H9 (cell line): ENCODE data around the gene TREM2. TPM values are rescaled to one million over a fixed set of nuclear protein-coding genes. Genes with fewer than 3 reads are reported as not detected.

Experiments
- DNase-seq: peaks from one replicate; pipeline ENCODE4 v3.0.0-alpha.2; 2017
- H2AFZ ChIP-seq: one replicate; pipeline ENCODE4 v1.6.1; 2013; ENCODE audit warnings: mild to moderate bottlenecking, low read length, control low read depth, moderate library complexity
- H2AK5ac ChIP-seq: 2 replicates; pipeline ENCODE4 v1.6.1; 2013; ENCODE audit warnings: low read length, control low read depth, mixed read lengths; ENCODE audit not compliant: insufficient read length
- H2BK120ac ChIP-seq: one replicate; pipeline ENCODE4 v1.6.1; 2013; ENCODE audit warnings: low read depth, mild to moderate bottlenecking, low read length, control low read depth, inconsistent platforms; ENCODE audit not compliant: poor library complexity, severe bottlenecking
- H2BK12ac ChIP-seq: 2 replicates; pipeline ENCODE4 v1.6.1; 2013; ENCODE audit warnings: low read length, control low read depth, mixed read lengths, low read depth; ENCODE audit not compliant: insufficient read length
- H2BK15ac ChIP-seq: 2 replicates; pipeline ENCODE4 v1.6.1; 2013; ENCODE audit warnings: low read depth, low read length, control low read depth
- H2BK20ac ChIP-seq: one replicate; pipeline ENCODE4 v1.6.1; 2013; ENCODE audit warnings: low read depth, mild to moderate bottlenecking, low read length, control low read depth, inconsistent platforms; ENCODE audit not compliant: poor library complexity, severe bottlenecking
- H2BK5ac ChIP-seq: 2 replicates; pipeline ENCODE4 v1.6.1; 2013; ENCODE audit warnings: low read length, control low read depth, mixed read lengths; ENCODE audit not compliant: insufficient read length
- H3K14ac ChIP-seq: 2 replicates; pipeline ENCODE4 v1.6.1; 2013; ENCODE audit warnings: low read length, control low read depth; ENCODE audit not compliant: insufficient read depth
- H3K18ac ChIP-seq: 2 replicates; pipeline ENCODE4 v1.6.1; 2013; ENCODE audit warnings: low read depth, mild to moderate bottlenecking, mixed read lengths, low read length, control low read depth; ENCODE audit not compliant: insufficient read length
- H3K23ac ChIP-seq: 2 replicates; pipeline ENCODE4 v1.6.1; 2013; ENCODE audit warnings: low read length, control low read depth, mixed read lengths, low read depth; ENCODE audit not compliant: insufficient read length
- H3K23me2 ChIP-seq: 2 replicates; pipeline ENCODE4 v1.6.1; 2013; ENCODE audit warnings: low read depth, mild to moderate bottlenecking, mixed read lengths, low read length, control low read depth; ENCODE audit not compliant: insufficient read length, poor library complexity, severe bottlenecking
- H3K27ac ChIP-seq: 2 replicates; pipeline ENCODE4 v1.5.1; 2013; ENCODE audit warnings: low read length, control low read depth, mixed read lengths, low read depth; ENCODE audit not compliant: insufficient read length
- H3K27me3 ChIP-seq: 2 replicates; pipeline ENCODE4 v1.6.1; 2013; ENCODE audit warnings: low read length, control low read depth, inconsistent platforms; ENCODE audit not compliant: insufficient read depth
- H3K4ac ChIP-seq: 2 replicates; pipeline ENCODE4 v1.6.1; 2013; ENCODE audit warnings: low read depth, mild to moderate bottlenecking, control low read depth, inconsistent platforms, low read length, moderate library complexity
- H3K4me1 ChIP-seq: 2 replicates; pipeline ENCODE4 v1.6.1; 2013; ENCODE audit warnings: low read length, control low read depth, inconsistent platforms; ENCODE audit not compliant: insufficient read depth
- H3K4me2 ChIP-seq: 2 replicates; pipeline ENCODE4 v1.6.1; 2013; ENCODE audit warnings: low read length, control low read depth, mixed read lengths; ENCODE audit not compliant: insufficient read length, insufficient read depth
- H3K56ac ChIP-seq: 2 replicates; pipeline ENCODE4 v1.6.1; 2013; ENCODE audit warnings: low read depth, mild to moderate bottlenecking, mixed read lengths, low read length, control low read depth; ENCODE audit not compliant: insufficient read length
- H3K79me1 ChIP-seq: 2 replicates; pipeline ENCODE4 v1.6.1; 2013; ENCODE audit warnings: low read depth, mild to moderate bottlenecking, moderate library complexity, low read length, control low read depth, inconsistent platforms; ENCODE audit not compliant: insufficient read depth, poor library complexity, severe bottlenecking
- H3K79me2 ChIP-seq: 2 replicates; pipeline ENCODE4 v1.6.1; 2013; ENCODE audit warnings: low read length, control low read depth, inconsistent platforms; ENCODE audit not compliant: insufficient read depth
- H3K9ac ChIP-seq: 2 replicates; pipeline ENCODE4 v1.6.1; 2013; ENCODE audit warnings: low read length, control low read depth, mixed read lengths; ENCODE audit not compliant: insufficient read length; ENCODE audit errors: extremely low read depth
- H3K9me3 ChIP-seq: one replicate; pipeline ENCODE4 v1.6.1; 2013; ENCODE audit warnings: low read depth, low read length, inconsistent platforms; ENCODE audit not compliant: control insufficient read depth
- H3T11ph ChIP-seq: one replicate; pipeline ENCODE4 v1.6.1; 2013; ENCODE audit warnings: mild to moderate bottlenecking, low read length, control low read depth, inconsistent platforms
- H4K20me1 ChIP-seq: one replicate; pipeline ENCODE4 v1.6.1; 2013; ENCODE audit not compliant: control insufficient read depth, insufficient read length, insufficient read depth
- H4K5ac ChIP-seq: 2 replicates; pipeline ENCODE4 v1.6.1; 2013; ENCODE audit warnings: low read depth, mild to moderate bottlenecking, mixed read lengths, low read length, control low read depth; ENCODE audit not compliant: insufficient read length
- H4K8ac ChIP-seq: replicated peaks from 2 replicates; pipeline ENCODE4 v1.6.1; 2013; ENCODE audit warnings: low read length, control low read depth, mixed read lengths, low read depth; ENCODE audit not compliant: insufficient read length
- H4K91ac ChIP-seq: 2 replicates; pipeline ENCODE4 v1.6.1; 2013; ENCODE audit warnings: low read depth, mild to moderate bottlenecking, moderate library complexity, mixed read lengths, low read length, control low read depth; ENCODE audit not compliant: insufficient read length
- H3K27ac Mint-ChIP-seq, 3 experiments: 2 replicates in 2 of 3; 3 replicates in 1 of 3; pipeline ENCODE4 v1.8.0; 2020 to 2021; ENCODE audit warnings: mixed read lengths in 3 of 3, mild to moderate bottlenecking in 1 of 3, moderate library complexity in 1 of 3
- H3K27me3 Mint-ChIP-seq: 2 replicates; pipeline ENCODE4 v1.8.0; 2021; ENCODE audit warnings: low read depth, mild to moderate bottlenecking, moderate library complexity, mixed read lengths
- H3K36me3 Mint-ChIP-seq, 3 experiments: 2 replicates in 2 of 3; 3 replicates in 1 of 3; pipeline ENCODE4 v1.8.0; 2020 to 2021; ENCODE audit warnings: low read depth in 3 of 3, mixed read lengths in 3 of 3; ENCODE audit not compliant: insufficient read depth in 1 of 3
- H3K4me1 Mint-ChIP-seq, 2 experiments: 2 replicates each; pipeline ENCODE4 v1.8.0; 2020; ENCODE audit warnings: mixed read lengths in 2 of 2
- H3K4me3 Mint-ChIP-seq, 2 experiments: 2 replicates in 1 of 2; 3 replicates in 1 of 2; pipeline ENCODE4 v1.8.0; 2020 to 2021; ENCODE audit warnings: mild to moderate bottlenecking in 2 of 2, mixed read lengths in 2 of 2, moderate library complexity in 1 of 2
- H3K9me3 Mint-ChIP-seq, 2 experiments: 2 replicates in 1 of 2; 3 replicates in 1 of 2; pipeline ENCODE4 v1.8.0; 2020; ENCODE audit warnings: mild to moderate bottlenecking in 2 of 2, mixed read lengths in 2 of 2, moderate library complexity in 1 of 2
- CTCF ChIP-seq: fragments of 200-600 bp; sonication (generic); conservative IDR thresholded peaks from 3 replicates; pipeline ENCODE4 v1.8.0; 2021; ENCODE audit warnings: antibody characterized with exemption, mild to moderate bottlenecking
- WGBS: extraction: QIAGEN DNeasy Blood & Tissue Kit; methylation state at CpG from one replicate; pipeline ENCODE4 v1.1.7; 2013; ENCODE audit warnings: missing lambda C conversion rate, low lambda C conversion rate, mixed read lengths; ENCODE audit not compliant: insufficient read length; ENCODE audit errors: extremely low coverage; 5-methylcytosine and 5-hydroxymethylcytosine counted together
- total RNA-seq: library from RNA; stranded (reverse); gene quantifications from 2 replicates; pipeline ENCODE4 v1.2.1, GENCODE V29; 2021

Gene TREM2
- total RNA-seq, 1 experiment from 2014 or later, result 0.31 TPM

GRCh38 chr6:41164551-41165120 lies 1.7 kb upstream of the TREM2 start:
- Histone ChIP-seq H2BK12ac (no peak overlapping the region), H3K14ac (no peak overlapping the region), H2BK5ac (no peak overlapping the region), H3K23me2 (no peaks in the 10 kb centered on the region), H3T11ph (no peak overlapping the region), H2BK120ac (no peak overlapping the region), H2BK20ac (no peak overlapping the region), H3K27me3 (no peaks in the 10 kb centered on the region; the same call in 1 of the 2 replicates), H3K79me2 (no peaks in the 10 kb centered on the region), H4K8ac (no peak overlapping the region), H4K91ac (no peak overlapping the region), H3K23ac (no peak overlapping the region), H2AFZ (no peak overlapping the region), H2AK5ac (no peak overlapping the region), H3K4me1 (no peaks in the 10 kb centered on the region), H3K27ac (no peak overlapping the region), H4K5ac (no peak overlapping the region), H3K4ac (no peak overlapping the region), H3K4me2 (no peak overlapping the region), H3K56ac (no peak overlapping the region), H2BK15ac (no peak overlapping the region), H3K9me3 (no peaks in the 10 kb centered on the region), H3K18ac (no peak overlapping the region), H4K20me1 (no peaks in the 10 kb centered on the region), H3K9ac (no peak overlapping the region), H3K79me1 (no peaks in the 10 kb centered on the region)
- peaks cover 2% of the 10 kb centered on the region; the same call in 1 of the 2 replicates for H3K27me3 Mint-ChIP-seq
- no CpG with 5 or more reads among the region's 4 CpGs for WGBS
- no peaks in the 10 kb centered on the region; a peak in 1 of 5 replicates for H3K9me3 Mint-ChIP-seq
- TF ChIP-seq CTCF, result no peak
- H3K4me1 Mint-ChIP-seq, result peaks cover 5 to 11% of the 10 kb centered on the region in 2 experiments; a peak in 3 of 4 replicates
- H3K27ac Mint-ChIP-seq, result no peak overlapping the region
- no peak for DNase-seq
- no peaks in the 10 kb centered on the region for H3K36me3 Mint-ChIP-seq
- no peak overlapping the region for H3K4me3 Mint-ChIP-seq
